Transverse colon (tissue), 4 donors: ENCODE results near the gene ATF2. TPM values are rescaled to one million over a fixed set of nuclear protein-coding genes. Genes with fewer than 3 reads are reported as not detected.

Experiments used
- DNase-seq: peaks from one replicate; pipeline ENCODE4 v3.0.0-alpha.2; 2019
- H3K27ac ChIP-seq, 4 donors: fragments of 200-600 bp; sonication (generic); 2 replicates each; pipeline ENCODE4 v1.5.1; 2016 to 2018; ENCODE audit warnings: inconsistent platforms in 4 of 4
- H3K27me3 ChIP-seq: fragments of 200-600 bp; sonication (generic); 2 replicates; pipeline ENCODE4 v1.5.1; 2017; ENCODE audit warnings: inconsistent platforms
- H3K36me3 ChIP-seq, 4 donors: fragments of 200-600 bp; sonication (generic); 2 replicates each; pipeline ENCODE4 v1.5.1; 2017 to 2019; ENCODE audit warnings: inconsistent platforms in 4 of 4
- H3K4me1 ChIP-seq, 4 donors: fragments of 200-600 bp; sonication (generic); 2 replicates each; pipeline ENCODE4 v1.5.1; 2017 to 2020; ENCODE audit warnings: inconsistent platforms in 4 of 4
- H3K4me3 ChIP-seq, 4 donors: fragments of 200-600 bp; sonication (generic); 1 replicate in 1 of 4; 2 replicates in 3 of 4; pipeline versions ENCODE4 v1.5.1 to v1.6.1; 2017 to 2019; ENCODE audit warnings: inconsistent platforms in 4 of 4
- H3K9me3 ChIP-seq, 2 donors: fragments of 200-600 bp; sonication (generic); 2 replicates each; pipeline ENCODE4 v1.5.1; 2017 to 2019; ENCODE audit warnings: inconsistent platforms in 2 of 2
- CTCF ChIP-seq, 5 experiments: fragments of 200-600 bp in 3 of 5; fragments of 450-650 bp in 2 of 5; sonication (generic) in 3 of 5; IDR thresholded peaks; 1 replicate in 2 of 5; 2 replicates in 3 of 5; pipeline ENCODE4 v1.5.1; 2016 to 2017; ENCODE audit warnings: antibody characterized with exemption in 5 of 5, inconsistent platforms in 3 of 5, mild to moderate bottlenecking in 2 of 5, moderate library complexity in 1 of 5
- EP300 ChIP-seq: sonication (generic); formaldehyde crosslinking; IDR thresholded peaks from one replicate; pipeline ENCODE4 v1.6.1; 2017; ENCODE audit warnings: antibody characterized with exemption, low read depth
- POLR2A ChIP-seq: fragments of 450-650 bp; IDR thresholded peaks from one replicate; pipeline ENCODE4 v1.6.1; 2016; ENCODE audit warnings: antibody characterized with exemption, mild to moderate bottlenecking, moderate library complexity
- POLR2AphosphoS5 ChIP-seq, 3 donors: sonication (generic); formaldehyde crosslinking; IDR thresholded peaks; one replicate each; pipeline ENCODE4 v1.6.1; 2016; ENCODE audit warnings: antibody characterized with exemption in 3 of 3
- WGBS, 2 donors: methylation state at CpG; one replicate each; pipeline ENCODE4 v1.1.5; 2018; ENCODE audit warnings: low coverage in 1 of 2; 5-methylcytosine and 5-hydroxymethylcytosine counted together
- in situ Hi-C, 4 donors: fragments of 200-750 bp; cut with MboI; loops; one replicate each; pipeline versions ENCODE4 v1.15.0 to v1.15.1; 2017; ENCODE audit warnings: low sequenced_read_pairs in 3 of 4, low pct_ligation_motif_present in 1 of 4, low pct_unique_long_range_greater_than_20kb in 1 of 4
- intact Hi-C: fragments of 100-400 bp; cut with DNase I; formaldehyde crosslinking; loops from one replicate; pipeline ENCODE4 v1.15.1; 2023; ENCODE audit warnings: low total_unique reads
- total RNA-seq, 4 donors: library from RNA; depleted of rRNA; stranded (reverse); fragments of >200 nt; gene quantifications; one replicate each; pipeline ENCODE4 v1.1.0, GENCODE V29; 2016

ATF2 gene
- total RNA-seq, 4 donors from 2014 or later, result 20.2 to 52.9 (median 30.0) TPM

- TF ChIP-seq CTCF (IDR thresholded peaks at IDR 0.05), result peak; percentile 24 to 50 (median 43)
- TF ChIP-seq POLR2A, result no peak
- no peak for TF ChIP-seq POLR2AphosphoS5 (IDR thresholded peaks at IDR 0.05)
- TF ChIP-seq EP300, result no peak
- Histone ChIP-seq H3K4me3 (no peak overlapping the region), H3K36me3 (no peaks in the 10 kb centered on the region), H3K27me3 (peaks cover 12% of the 10 kb centered on the region), H3K27ac (no peak overlapping the region), H3K4me1 (no peaks in the 10 kb centered on the region), H3K9me3 (no peaks in the 10 kb centered on the region)
- WGBS, 2 donors, result 28 to 36% methylated on average over 8 to 12 of the region's 12 CpGs
- DNase-seq, result peak; percentile 46
- in situ Hi-C loops (no loop called here), intact Hi-C loops (no loop called here)
Measured at GRCh38 chr2:175203621-175204496, 35.9 kb upstream of the ATF2 start.

GRCh38 chr2:175195012-175195411, 27.0 kb upstream of the ATF2 start:
- Histone ChIP-seq H3K27me3 (no peaks in the 10 kb centered on the region), H3K4me1 (no peaks in the 10 kb centered on the region), H3K4me3 (no peak overlapping the region), H3K9me3 (no peaks in the 10 kb centered on the region), H3K27ac (no peak overlapping the region), H3K36me3 (no peaks in the 10 kb centered on the region)
- in situ Hi-C loops (no loop called here), intact Hi-C loops (no loop called here)
- DNase-seq, result no peak
- TF ChIP-seq POLR2A, result no peak
- TF ChIP-seq CTCF (IDR thresholded peaks at IDR 0.05), result no peak
- no peak for TF ChIP-seq POLR2AphosphoS5 (IDR thresholded peaks at IDR 0.05)
- TF ChIP-seq EP300, result no peak

- TF ChIP-seq POLR2A (no peak), POLR2AphosphoS5 (IDR thresholded peaks at IDR 0.05) (no peak), EP300 (no peak), CTCF (IDR thresholded peaks at IDR 0.05) (no peak)
- intact Hi-C loops (no loop called here), in situ Hi-C loops (no loop called here)
- no peaks in the 10 kb centered on the region for H3K4me1 ChIP-seq
- H3K27ac ChIP-seq, result no peak overlapping the region
- no peaks in the 10 kb centered on the region for H3K27me3 ChIP-seq
- H3K36me3 ChIP-seq, result no peaks in the 10 kb centered on the region
- DNase-seq, result no peak
- no peak overlapping the region for H3K4me3 ChIP-seq
- H3K9me3 ChIP-seq, result no peaks in the 10 kb centered on the region
- WGBS, 2 donors, result 17% methylated on average over 1 of the region's 1 CpG
Measured at GRCh38 chr2:175188761-175189160, 20.8 kb upstream of the ATF2 start.

GRCh38 chr2:175187378-175187777, 19.4 kb upstream of the ATF2 start:
- in situ Hi-C loops (no loop called here), intact Hi-C loops (no loop called here)
- H3K27me3 ChIP-seq, result no peaks in the 10 kb centered on the region
- TF ChIP-seq EP300 (no peak), POLR2AphosphoS5 (IDR thresholded peaks at IDR 0.05) (no peak), POLR2A (no peak), CTCF (IDR thresholded peaks at IDR 0.05) (no peak)
- H3K9me3 ChIP-seq, result no peaks in the 10 kb centered on the region
- no peaks in the 10 kb centered on the region for H3K4me1 ChIP-seq
- H3K27ac ChIP-seq, result no peak overlapping the region
- no peak for DNase-seq
- no peak overlapping the region for H3K4me3 ChIP-seq
- H3K36me3 ChIP-seq, result no peaks in the 10 kb centered on the region
- WGBS, 2 donors, result 90% methylated on average over 1 of the region's 1 CpG; no CpG with 5 or more reads in 1 of the 2 donors
